B cell (primary cell): Measurements from ENCODE around the gene ARHGAP15. TPM values are rescaled to one million over a fixed set of nuclear protein-coding genes. Genes with fewer than 3 reads are reported as not detected.

Experiments used
- ATAC-seq: fragments of 200-7000 bp; cut with Tn5 transposase; one replicate; pipeline ENCODE4 v1.10.0; 2021; ENCODE audit warnings: low read depth, mild to moderate bottlenecking, moderate number of reproducible peaks, moderate library complexity
- CTCF ChIA-PET: fragments of 350-600 bp; sonication (Branson Sonifier 250); formaldehyde crosslinking; loops from one replicate; lab custom pipeline; 2021; ENCODE audit warnings: antibody characterized with exemption, inconsistent platforms; lab: Charles Lee
- POLR2A ChIA-PET: fragments of 350-600 bp; sonication (Branson Sonifier 250); formaldehyde crosslinking; loops from one replicate; lab custom pipeline; 2021; ENCODE audit warnings: antibody characterized with exemption; lab: Charles Lee
- DNase-seq: peaks from one replicate; pipeline ENCODE4 v3.0.0; 2013
- H2AFZ ChIP-seq: 2 replicates; pipeline ENCODE4 v1.6.1; 2012; ENCODE audit warnings: mild to moderate bottlenecking, low read depth, low read length; ENCODE audit not compliant: insufficient read depth, poor library complexity, severe bottlenecking
- H3K27ac ChIP-seq, 2 donors: 1 replicate in 1 of 2; 2 replicates in 1 of 2; pipeline ENCODE4 v1.5.1; 2012 to 2013; ENCODE audit warnings: low read length in 2 of 2, mild to moderate bottlenecking in 2 of 2, moderate library complexity in 1 of 2
- H3K27me3 ChIP-seq, 4 experiments: fragments of 200-600 bp in 1 of 4; sonication (generic) in 1 of 4; replicated peaks in 1 of 4; 1 replicate in 2 of 4; 2 replicates in 2 of 4; pipeline versions ENCODE4 v1.6.1 to v1.7.0; 2013 to 2016; ENCODE audit warnings: low read length in 3 of 4, mild to moderate bottlenecking in 2 of 4, mixed read lengths in 1 of 4, moderate library complexity in 1 of 4; ENCODE audit not compliant: insufficient read depth in 4 of 4, control insufficient read depth in 3 of 4; ENCODE audit errors: control extremely low read depth in 1 of 4
- H3K36me3 ChIP-seq, 2 experiments: replicated peaks in 1 of 2; 1 replicate in 1 of 2; 2 replicates in 1 of 2; pipeline versions ENCODE4 v1.6.1 to v1.7.1; 2013; ENCODE audit warnings: low read length in 1 of 2; ENCODE audit not compliant: insufficient read depth in 2 of 2, control insufficient read depth in 1 of 2; ENCODE audit errors: control extremely low read depth in 1 of 2, extremely low read depth in 1 of 2
- H3K4me1 ChIP-seq, 2 donors: fragments of 200-600 bp in 1 of 2; sonication (generic) in 1 of 2; 1 replicate in 1 of 2; 2 replicates in 1 of 2; pipeline versions ENCODE4 v1.5.1 to v1.6.1; 2013 to 2017; ENCODE audit warnings: low read length in 2 of 2; ENCODE audit not compliant: control insufficient read depth in 2 of 2, insufficient read depth in 2 of 2
- H3K4me2 ChIP-seq: replicated peaks from 2 replicates; pipeline ENCODE3; 2012; ENCODE audit warnings: mild to moderate bottlenecking, low read depth, low read length; ENCODE audit not compliant: poor library complexity, severe bottlenecking
- H3K4me3 ChIP-seq, 5 experiments: fragments of 200-600 bp in 1 of 5; sonication (generic) in 1 of 5; 1 replicate in 3 of 5; 2 replicates in 2 of 5; pipeline versions ENCODE4 v1.5.1 to v1.7.0; 2011 to 2016; ENCODE audit warnings: low read length in 4 of 5, mild to moderate bottlenecking in 4 of 5, low read depth in 2 of 5, control low read depth in 1 of 5, moderate library complexity in 1 of 5; ENCODE audit not compliant: insufficient read depth in 1 of 5; ENCODE audit errors: control extremely low read depth in 1 of 5, extremely low read depth in 1 of 5
- H3K79me2 ChIP-seq: fragments of 200-600 bp; sonication (generic); one replicate; pipeline ENCODE4 v1.6.0; 2016; ENCODE audit warnings: low read length; ENCODE audit not compliant: control insufficient read depth, insufficient read depth
- H3K9ac ChIP-seq: fragments of 200-600 bp; sonication (generic); 2 replicates; pipeline ENCODE4 v1.6.1; 2017; ENCODE audit warnings: mild to moderate bottlenecking, low read length, moderate library complexity
- H3K9me3 ChIP-seq, 3 donors: one replicate each; pipeline versions ENCODE4 v1.6.1 to v1.7.1; 2013; ENCODE audit warnings: low read length in 2 of 3; ENCODE audit not compliant: control insufficient read depth in 2 of 3, insufficient read depth in 1 of 3; ENCODE audit errors: control extremely low read depth in 1 of 3
- H4K20me1 ChIP-seq: 2 replicates; pipeline ENCODE4 v1.6.0; 2012; ENCODE audit warnings: mild to moderate bottlenecking, low read length; ENCODE audit not compliant: insufficient read depth, control insufficient read depth, poor library complexity, severe bottlenecking
- H3K27ac Mint-ChIP-seq: one replicate; pipeline ENCODE4 v1.8.0; 2021; ENCODE audit warnings: mixed read lengths
- H3K27me3 Mint-ChIP-seq: one replicate; pipeline ENCODE4 v1.8.0; 2021; ENCODE audit warnings: mixed read lengths
- H3K4me1 Mint-ChIP-seq: one replicate; pipeline ENCODE4 v1.8.0; 2021; ENCODE audit warnings: mixed read lengths
- H3K4me3 Mint-ChIP-seq: one replicate; pipeline ENCODE4 v1.8.0; 2021; ENCODE audit warnings: mixed read lengths
- H3K9me3 Mint-ChIP-seq: one replicate; pipeline ENCODE4 v1.8.0; 2022; ENCODE audit warnings: mixed read lengths; ENCODE audit not compliant: insufficient read depth
- CTCF ChIP-seq: fragments of 200-600 bp; IDR thresholded peaks from one replicate; pipeline ENCODE4 v1.8.0; 2022; ENCODE audit warnings: antibody characterized with exemption, mild to moderate bottlenecking
- EZH2 ChIP-seq: IDR thresholded peaks from 2 replicates; pipeline ENCODE4 v1.6.1; 2012; ENCODE audit warnings: borderline replicate concordance, low read depth, mild to moderate bottlenecking, moderate library complexity, low read length; ENCODE audit not compliant: insufficient read depth, poor library complexity, severe bottlenecking
- WGBS: methylation state at CpG from one replicate; pipeline ENCODE4 v1.1.5; 2013; ENCODE audit warnings: missing lambda C conversion rate; ENCODE audit not compliant: insufficient coverage; 5-methylcytosine and 5-hydroxymethylcytosine counted together
- intact Hi-C: fragments of 100-400 bp; cut with micrococcal nuclease; formaldehyde crosslinking; loops from one replicate; pipeline ENCODE4 v1.10.0; 2022
- polyA plus RNA-seq: library from polyadenylated mRNA; depleted of rRNA; stranded (reverse); fragments of >200 nt; gene quantifications from 2 replicates; pipeline ENCODE4 v1.2.3, GENCODE V29; 2012
- total RNA-seq, 2 donors: library from RNA; stranded (reverse); fragments of 120-200 nt in 1 of 2; gene quantifications; 1 replicate in 1 of 2; 2 replicates in 1 of 2; pipeline versions ENCODE4 v1.2.3 to v1.2.4, GENCODE V29; 2013 to 2022

Gene ARHGAP15
- total and polyA plus RNA-seq, 2 donors (not counting 1 experiment from before 2014, with no cell fraction given), result 58.6 to 187 TPM

GRCh38 chr2:143155661-143156060 is 26.4 kb downstream of the ARHGAP15 start:
- Histone ChIP-seq H3K4me1 (peaks cover 73 to 87% of the 10 kb centered on the region in 2 donors), H2AFZ (no peak overlapping the region), H4K20me1 (peaks cover 5% of the 10 kb centered on the region), H3K4me2 (no peak overlapping the region), H3K9me3 (no peaks in the 10 kb centered on the region), H3K27ac (peak overlapping the region; percentile 30 to 61), H3K9ac (no peak overlapping the region), H3K4me3 (no peak overlapping the region), H3K27me3 (no peaks in the 10 kb centered on the region), H3K79me2 (peaks cover 79% of the 10 kb centered on the region), H3K36me3 (peaks cover 1 to 22% of the 10 kb centered on the region in 2 experiments)
- Mint-ChIP-seq H3K27me3 (no peaks in the 10 kb centered on the region), H3K4me1 (peaks cover 82% of the 10 kb centered on the region), H3K9me3 (peaks cover 2% of the 10 kb centered on the region), H3K27ac (peak overlapping the region; percentile 73), H3K4me3 (no peak overlapping the region)
- POLR2A ChIA-PET, result interaction anchor here (0.7 kb wide), 3 partner anchors 24 to 72 kb away, joined by 3 to 4 read pairs (median 3); no protein-coding TSS in a partner anchor
- DNase-seq, result no peak
- TF ChIP-seq CTCF (no peak), EZH2 (no peak)
- CTCF ChIA-PET, result interaction anchor here (1.4 to 12.7 kb wide), 6 partner anchors 16 to 103 kb away, joined by 3 to 196 read pairs (median 128); partner anchors contain the start of gene ARHGAP15
- ATAC-seq, result no peak
- intact Hi-C loops, result loop anchor here (2.0 kb wide), 1 partner anchor 15 kb away; no protein-coding TSS in a partner anchor

DNA sequence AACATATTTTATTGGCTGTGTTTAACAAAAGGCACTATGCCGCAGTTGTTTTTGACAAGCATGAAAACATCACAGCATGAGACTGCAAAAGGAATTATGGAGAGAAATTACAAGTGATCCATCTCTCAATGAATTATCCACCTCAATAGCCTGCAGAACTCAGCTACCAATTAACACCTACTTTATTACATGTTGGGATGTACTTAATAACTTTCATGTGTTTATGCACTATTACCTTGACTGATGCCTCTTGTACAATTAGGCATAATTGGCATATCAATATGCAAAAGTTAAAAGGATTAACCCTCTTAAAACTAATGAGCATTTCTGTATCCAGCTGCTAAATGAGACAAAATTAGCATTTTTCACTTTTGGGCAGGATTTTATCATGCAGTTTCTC is 27.8 kb downstream of the ARHGAP15 start:
- H2AFZ ChIP-seq, result no peak overlapping the region
- DNase-seq, result no peak
- no CpG with 5 or more reads among the region's 1 CpG for WGBS
- no peak for ATAC-seq
- peaks cover 79% of the 10 kb centered on the region for H3K79me2 ChIP-seq
- H3K9ac ChIP-seq, result no peak overlapping the region
- H3K27ac ChIP-seq, result peak overlapping the region in 1 of 2 donors; percentile 69
- H3K9me3 ChIP-seq, result no peaks in the 10 kb centered on the region
- H3K27me3 Mint-ChIP-seq, result no peaks in the 10 kb centered on the region
- intact Hi-C loops, result no loop called here
- H3K4me3 ChIP-seq, result no peak overlapping the region
- H3K4me1 ChIP-seq, result peaks cover 65 to 79% of the 10 kb centered on the region in 2 donors
- H4K20me1 ChIP-seq, result peaks cover 5% of the 10 kb centered on the region
- POLR2A ChIA-PET, result no interaction called here
- H3K27me3 ChIP-seq, result no peaks in the 10 kb centered on the region
- peaks cover 82% of the 10 kb centered on the region for H3K4me1 Mint-ChIP-seq
- no peak overlapping the region for H3K4me3 Mint-ChIP-seq
- peaks cover 2% of the 10 kb centered on the region for H3K9me3 Mint-ChIP-seq
- CTCF ChIA-PET, result interaction anchor here (0.9 to 12.7 kb wide), 9 partner anchors 16 to 108 kb away, joined by 3 to 196 read pairs (median 68); partner anchors contain the start of gene ARHGAP15
- peaks cover 10 to 22% of the 10 kb centered on the region in 2 experiments for H3K36me3 ChIP-seq
- no peak overlapping the region for H3K4me2 ChIP-seq
- TF ChIP-seq EZH2 (no peak), CTCF (no peak)
- peak overlapping the region; percentile 54 for H3K27ac Mint-ChIP-seq
